HepG2 (cell line): ENCODE data around the gene CMTM5. TPM values are rescaled to one million over a fixed set of nuclear protein-coding genes. Genes with fewer than 3 reads are reported as not detected.

Experiments used
- HNRNPLL ChIP-seq: fragments of 200-400 bp; formaldehyde crosslinking; IDR thresholded peaks from 2 replicates; pipeline ENCODE4 v1.6.1; 2017; ENCODE audit warnings: mild to moderate bottlenecking, low read depth, low read length; ENCODE audit not compliant: poor library complexity, severe bottlenecking
- NPAS2 ChIP-seq: sonication (generic); formaldehyde crosslinking; IDR thresholded peaks from 2 replicates; pipeline ENCODE4 v1.8.0; 2022; ENCODE audit warnings: mild to moderate bottlenecking, missing genetic modification reagents, borderline replicate concordance
- ZNF891 ChIP-seq: sonication (generic); formaldehyde crosslinking; IDR thresholded peaks from 2 replicates; pipeline ENCODE4 v1.5.0; 2020; ENCODE audit warnings: mild to moderate bottlenecking, missing genetic modification reagents
- polyA plus RNA-seq, 8 experiments: library from polyadenylated mRNA; depleted of rRNA in 3 of 8; stranded (reverse) in 7 of 8; unstranded in 1 of 8; fragments of >200 nt; fragmentation: Illumina TruSeq in 4 of 8; extraction: Trizol in 4 of 8; gene quantifications; 2 replicates each; pipeline versions ENCODE4 v1.2.1 to v1.2.3, GENCODE V29; 2011 to 2016; ENCODE audit warnings: low read depth in 4 of 8, missing spikeins in 1 of 8, mixed read lengths in 1 of 8; ENCODE audit not compliant: insufficient read depth in 1 of 8
- total RNA-seq, 5 experiments: library from RNA; depleted of rRNA; stranded (reverse); fragments of >200 nt; fragmentation: Illumina TruSeq; extraction: Trizol; gene quantifications; 2 replicates each; pipeline ENCODE4 v1.2.3, GENCODE V29; 2016; ENCODE audit warnings: low read depth in 1 of 5
- TF ChIP-seq, protein P1 (sequence below): sonication (generic); formaldehyde crosslinking; IDR thresholded peaks from 2 replicates; pipeline ENCODE4 v1.4.0; 2020; ENCODE audit warnings: missing genetic modification reagents
- TF ChIP-seq, protein P2 (sequence below): sonication (generic); formaldehyde crosslinking; IDR thresholded peaks from 2 replicates; pipeline ENCODE4 v1.5.1; 2020; ENCODE audit warnings: mild to moderate bottlenecking, missing genetic modification reagents, moderate library complexity
- TF ChIP-seq, protein P3 (sequence below): sonication (generic); formaldehyde crosslinking; IDR thresholded peaks from 2 replicates; pipeline ENCODE4 v1.8.0; 2022; ENCODE audit warnings: missing genetic modification reagents, mild to moderate bottlenecking, moderate library complexity, borderline replicate concordance
- TF ChIP-seq, protein P4 (sequence below): sonication (generic); formaldehyde crosslinking; conservative IDR thresholded peaks from 2 replicates; pipeline ENCODE4 v1.8.1; 2023; ENCODE audit warnings: missing genetic modification reagents

Gene CMTM5
- total and polyA plus RNA-seq, 2 of the 13 experiments (the other 11 are each of a cell fraction or from before 2014, with no cell fraction given) = not detected

DNA sequence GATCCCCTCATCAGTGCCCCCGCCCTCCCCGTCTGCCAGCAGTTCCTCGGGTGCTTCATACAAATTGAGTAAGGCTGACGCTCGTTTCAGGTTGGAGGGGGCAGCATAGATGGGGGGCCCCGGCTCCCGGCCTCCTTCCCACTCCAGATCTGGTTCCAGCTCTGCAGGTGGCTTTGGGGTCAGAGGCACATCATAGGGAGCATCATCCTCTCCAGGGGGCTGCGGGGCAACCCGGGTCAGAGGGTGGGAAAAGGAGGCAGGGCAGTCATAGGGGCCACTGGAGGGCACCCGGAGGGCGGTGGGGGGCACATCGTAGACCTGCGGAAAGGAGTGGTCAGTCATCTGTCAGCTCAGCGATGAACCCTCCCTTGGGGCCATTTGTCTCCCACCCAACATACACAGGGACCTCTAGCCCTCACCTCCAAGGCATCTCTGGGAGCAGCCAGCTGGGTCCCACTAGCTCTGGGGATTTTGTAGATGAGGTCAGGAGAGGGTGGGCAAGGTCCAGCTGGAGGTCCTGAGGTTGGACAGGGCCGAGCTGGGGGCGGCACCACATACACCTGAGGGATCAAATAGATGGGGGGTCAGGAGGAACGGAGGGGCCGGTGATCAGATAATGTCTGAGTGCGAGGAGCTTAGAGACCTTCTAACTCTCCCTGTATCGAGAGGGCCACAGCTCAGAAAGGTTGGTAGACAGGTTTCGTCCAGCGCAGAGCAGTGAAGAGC lies 17.0 kb upstream of the CMTM5 start (continued):
- TF ChIP-seq, protein P1, sequence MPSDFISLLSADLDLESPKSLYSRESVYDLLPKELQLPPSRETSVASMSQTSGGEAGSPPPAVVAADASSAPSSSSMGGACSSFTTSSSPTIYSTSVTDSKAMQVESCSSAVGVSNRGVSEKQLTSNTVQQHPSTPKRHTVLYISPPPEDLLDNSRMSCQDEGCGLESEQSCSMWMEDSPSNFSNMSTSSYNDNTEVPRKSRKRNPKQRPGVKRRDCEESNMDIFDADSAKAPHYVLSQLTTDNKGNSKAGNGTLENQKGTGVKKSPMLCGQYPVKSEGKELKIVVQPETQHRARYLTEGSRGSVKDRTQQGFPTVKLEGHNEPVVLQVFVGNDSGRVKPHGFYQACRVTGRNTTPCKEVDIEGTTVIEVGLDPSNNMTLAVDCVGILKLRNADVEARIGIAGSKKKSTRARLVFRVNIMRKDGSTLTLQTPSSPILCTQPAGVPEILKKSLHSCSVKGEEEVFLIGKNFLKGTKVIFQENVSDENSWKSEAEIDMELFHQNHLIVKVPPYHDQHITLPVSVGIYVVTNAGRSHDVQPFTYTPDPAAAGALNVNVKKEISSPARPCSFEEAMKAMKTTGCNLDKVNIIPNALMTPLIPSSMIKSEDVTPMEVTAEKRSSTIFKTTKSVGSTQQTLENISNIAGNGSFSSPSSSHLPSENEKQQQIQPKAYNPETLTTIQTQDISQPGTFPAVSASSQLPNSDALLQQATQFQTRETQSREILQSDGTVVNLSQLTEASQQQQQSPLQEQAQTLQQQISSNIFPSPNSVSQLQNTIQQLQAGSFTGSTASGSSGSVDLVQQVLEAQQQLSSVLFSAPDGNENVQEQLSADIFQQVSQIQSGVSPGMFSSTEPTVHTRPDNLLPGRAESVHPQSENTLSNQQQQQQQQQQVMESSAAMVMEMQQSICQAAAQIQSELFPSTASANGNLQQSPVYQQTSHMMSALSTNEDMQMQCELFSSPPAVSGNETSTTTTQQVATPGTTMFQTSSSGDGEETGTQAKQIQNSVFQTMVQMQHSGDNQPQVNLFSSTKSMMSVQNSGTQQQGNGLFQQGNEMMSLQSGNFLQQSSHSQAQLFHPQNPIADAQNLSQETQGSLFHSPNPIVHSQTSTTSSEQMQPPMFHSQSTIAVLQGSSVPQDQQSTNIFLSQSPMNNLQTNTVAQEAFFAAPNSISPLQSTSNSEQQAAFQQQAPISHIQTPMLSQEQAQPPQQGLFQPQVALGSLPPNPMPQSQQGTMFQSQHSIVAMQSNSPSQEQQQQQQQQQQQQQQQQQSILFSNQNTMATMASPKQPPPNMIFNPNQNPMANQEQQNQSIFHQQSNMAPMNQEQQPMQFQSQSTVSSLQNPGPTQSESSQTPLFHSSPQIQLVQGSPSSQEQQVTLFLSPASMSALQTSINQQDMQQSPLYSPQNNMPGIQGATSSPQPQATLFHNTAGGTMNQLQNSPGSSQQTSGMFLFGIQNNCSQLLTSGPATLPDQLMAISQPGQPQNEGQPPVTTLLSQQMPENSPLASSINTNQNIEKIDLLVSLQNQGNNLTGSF (CRISPR knock-in tag) = no peak
- TF ChIP-seq, protein P2, sequence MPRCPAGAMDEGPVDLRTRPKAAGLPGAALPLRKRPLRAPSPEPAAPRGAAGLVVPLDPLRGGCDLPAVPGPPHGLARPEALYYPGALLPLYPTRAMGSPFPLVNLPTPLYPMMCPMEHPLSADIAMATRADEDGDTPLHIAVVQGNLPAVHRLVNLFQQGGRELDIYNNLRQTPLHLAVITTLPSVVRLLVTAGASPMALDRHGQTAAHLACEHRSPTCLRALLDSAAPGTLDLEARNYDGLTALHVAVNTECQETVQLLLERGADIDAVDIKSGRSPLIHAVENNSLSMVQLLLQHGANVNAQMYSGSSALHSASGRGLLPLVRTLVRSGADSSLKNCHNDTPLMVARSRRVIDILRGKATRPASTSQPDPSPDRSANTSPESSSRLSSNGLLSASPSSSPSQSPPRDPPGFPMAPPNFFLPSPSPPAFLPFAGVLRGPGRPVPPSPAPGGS (CRISPR knock-in tag) = 0 out of 2 replicates have a peak, but pooled peaks have one; percentile 23
- no peak for TF ChIP-seq NPAS2 (CRISPR knock-in tag)
- TF ChIP-seq, protein P3, sequence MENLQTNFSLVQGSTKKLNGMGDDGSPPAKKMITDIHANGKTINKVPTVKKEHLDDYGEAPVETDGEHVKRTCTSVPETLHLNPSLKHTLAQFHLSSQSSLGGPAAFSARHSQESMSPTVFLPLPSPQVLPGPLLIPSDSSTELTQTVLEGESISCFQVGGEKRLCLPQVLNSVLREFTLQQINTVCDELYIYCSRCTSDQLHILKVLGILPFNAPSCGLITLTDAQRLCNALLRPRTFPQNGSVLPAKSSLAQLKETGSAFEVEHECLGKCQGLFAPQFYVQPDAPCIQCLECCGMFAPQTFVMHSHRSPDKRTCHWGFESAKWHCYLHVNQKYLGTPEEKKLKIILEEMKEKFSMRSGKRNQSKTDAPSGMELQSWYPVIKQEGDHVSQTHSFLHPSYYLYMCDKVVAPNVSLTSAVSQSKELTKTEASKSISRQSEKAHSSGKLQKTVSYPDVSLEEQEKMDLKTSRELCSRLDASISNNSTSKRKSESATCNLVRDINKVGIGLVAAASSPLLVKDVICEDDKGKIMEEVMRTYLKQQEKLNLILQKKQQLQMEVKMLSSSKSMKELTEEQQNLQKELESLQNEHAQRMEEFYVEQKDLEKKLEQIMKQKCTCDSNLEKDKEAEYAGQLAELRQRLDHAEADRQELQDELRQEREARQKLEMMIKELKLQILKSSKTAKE = peak; percentile 24; the same call in 1 of the 2 replicates
- TF ChIP-seq ZNF891 (CRISPR knock-in tag) = 0 out of 2 replicates have a peak, but pooled peaks have one; percentile 21
- TF ChIP-seq, protein P4, sequence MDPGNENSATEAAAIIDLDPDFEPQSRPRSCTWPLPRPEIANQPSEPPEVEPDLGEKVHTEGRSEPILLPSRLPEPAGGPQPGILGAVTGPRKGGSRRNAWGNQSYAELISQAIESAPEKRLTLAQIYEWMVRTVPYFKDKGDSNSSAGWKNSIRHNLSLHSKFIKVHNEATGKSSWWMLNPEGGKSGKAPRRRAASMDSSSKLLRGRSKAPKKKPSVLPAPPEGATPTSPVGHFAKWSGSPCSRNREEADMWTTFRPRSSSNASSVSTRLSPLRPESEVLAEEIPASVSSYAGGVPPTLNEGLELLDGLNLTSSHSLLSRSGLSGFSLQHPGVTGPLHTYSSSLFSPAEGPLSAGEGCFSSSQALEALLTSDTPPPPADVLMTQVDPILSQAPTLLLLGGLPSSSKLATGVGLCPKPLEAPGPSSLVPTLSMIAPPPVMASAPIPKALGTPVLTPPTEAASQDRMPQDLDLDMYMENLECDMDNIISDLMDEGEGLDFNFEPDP (CRISPR knock-in tag) = 0 out of 2 replicates have a peak, but pooled peaks have one; percentile 77
- peak; percentile 8 for TF ChIP-seq HNRNPLL
